Esophagus muscularis mucosa (tissue), 4 donors: ENCODE data around the gene RASGRF1.

Source experiments
- CTCF ChIP-seq, 3 experiments: fragments of 200-600 bp in 2 of 3; fragments of 450-650 bp in 1 of 3; sonication (generic) in 2 of 3; IDR thresholded peaks; one replicate each; pipeline ENCODE4 v1.5.1; 2017 to 2019; ENCODE audit warnings: antibody characterized with exemption in 3 of 3, mild to moderate bottlenecking in 2 of 3, moderate library complexity in 1 of 3
- EP300 ChIP-seq: sonication (generic); formaldehyde crosslinking; IDR thresholded peaks from one replicate; pipeline ENCODE4 v1.6.1; 2017; ENCODE audit warnings: antibody characterized with exemption
- POLR2AphosphoS5 ChIP-seq, 2 donors: sonication (generic); formaldehyde crosslinking; IDR thresholded peaks; one replicate each; pipeline ENCODE4 v1.6.1; 2017; ENCODE audit warnings: antibody characterized with exemption in 2 of 2

- TF ChIP-seq POLR2AphosphoS5 (IDR thresholded peaks at IDR 0.05) (no peak), CTCF (IDR thresholded peaks at IDR 0.05) (no peak), EP300 (no peak)
These were observed 48.2 kb downstream of the RASGRF1 start for GRCh38 chr15:79042213-79042928.
